K562 (cell line): ENCODE results near the gene MYH6. TPM values are rescaled to one million over a fixed set of nuclear protein-coding genes. Genes with fewer than 3 reads are reported as not detected.

Experiments used
- ATAC-seq: fragments of 200-7000 bp; cut with Tn5 transposase; 3 replicates; pipeline ENCODE4 v1.9.1; 2020; ENCODE audit warnings: moderate library complexity
- BruUV-seq: library from RNA; stranded (reverse); fragments of 400-500 nt; replicated peaks from 2 replicates; lab custom pipeline; 2021; lab: Mats Ljungman, UMichigan
- CTCF ChIA-PET: fragments of 300-600 bp; formaldehyde crosslinking; extraction: SDS; loops from one replicate; lab custom pipeline; 2021; ENCODE audit warnings: low intra/inter-chr PET ratio; lab: Yijun Ruan, JAX
- POLR2A ChIA-PET: fragments of 300-600, 350-650 bp; sonication (Branson Sonifier 250); formaldehyde crosslinking; extraction: SDS; loops from one replicate; lab custom pipeline; 2021; ENCODE audit warnings: antibody characterized with exemption, inconsistent platforms; lab: Yijun Ruan, JAX
- DNase-seq, 4 experiments: peaks; one replicate each; pipeline versions ENCODE4 v3.0.0 to v3.0.0-alpha.2; 2011 to 2018; ENCODE audit warnings: low spot score in 3 of 4, mixed read lengths in 3 of 4; ENCODE audit errors: extremely low read depth in 1 of 4
- FAIRE-seq: peaks from 2 replicates; lab custom pipeline; 2011; peaks lifted over from hg19 to GRCh38; lab: Jason Lieb, UNC
- H2AFZ ChIP-seq: 2 replicates; pipeline ENCODE4 v1.6.0; 2011; ENCODE audit warnings: low read depth, low read length, control low read depth, inconsistent platforms
- H3K27ac ChIP-seq: fragments of 200-600 bp; 3 replicates; pipeline ENCODE4 v1.8.0; 2011; ENCODE audit warnings: low read depth, mild to moderate bottlenecking, control low read depth, inconsistent platforms, low read length, moderate library complexity, mixed read lengths; ENCODE audit errors: extremely low read depth
- H3K27me3 ChIP-seq, 2 experiments: fragments of 300-600 bp in 1 of 2; 2 replicates in 1 of 2; 3 replicates in 1 of 2; pipeline versions ENCODE4 v1.6.0 to v1.8.0; 2011; ENCODE audit warnings: inconsistent platforms in 2 of 2, low read length in 2 of 2, mild to moderate bottlenecking in 1 of 2, mixed read lengths in 1 of 2, moderate library complexity in 1 of 2; ENCODE audit not compliant: control insufficient read depth in 2 of 2, insufficient read depth in 2 of 2
- H3K36me3 ChIP-seq: fragments of 300-600 bp; 3 replicates; pipeline ENCODE4 v1.8.0; 2011; ENCODE audit warnings: mild to moderate bottlenecking, low read length, inconsistent platforms; ENCODE audit not compliant: control insufficient read depth, insufficient read depth
- H3K4me1 ChIP-seq, 2 experiments: fragments of 200-600 bp in 1 of 2; replicated peaks in 1 of 2; 2 replicates in 1 of 2; 3 replicates in 1 of 2; pipeline versions ENCODE4 v1.5.1 to v1.8.0; 2011; ENCODE audit warnings: inconsistent platforms in 2 of 2, low read length in 2 of 2, mild to moderate bottlenecking in 1 of 2, mixed read lengths in 1 of 2, moderate library complexity in 1 of 2; ENCODE audit not compliant: control insufficient read depth in 2 of 2, insufficient read depth in 2 of 2
- H3K4me2 ChIP-seq: 2 replicates; pipeline ENCODE4 v1.6.1; 2011; ENCODE audit warnings: low read length, control low read depth, inconsistent platforms, mixed read lengths; ENCODE audit not compliant: insufficient read depth
- H3K4me3 ChIP-seq: fragments of 200-600 bp; sonication (generic), shearing (Covaris generic); 2 replicates; pipeline ENCODE4 v1.5.1; 2016; ENCODE audit warnings: control low read depth, inconsistent platforms
- H3K79me2 ChIP-seq: fragments of 200-600 bp; 3 replicates; pipeline ENCODE4 v1.8.0; 2011; ENCODE audit warnings: low read length, inconsistent platforms; ENCODE audit not compliant: control insufficient read depth, insufficient read depth
- H3K9ac ChIP-seq, 2 experiments: 2 replicates each; pipeline versions ENCODE4 v1.6.0 to v1.6.1; 2011; ENCODE audit warnings: low read depth in 2 of 2, low read length in 2 of 2, control low read depth in 1 of 2, inconsistent platforms in 1 of 2, mild to moderate bottlenecking in 1 of 2, mixed read lengths in 1 of 2; ENCODE audit not compliant: insufficient read depth in 1 of 2
- H3K9me1 ChIP-seq: one replicate; pipeline ENCODE4 v1.6.0; 2011; ENCODE audit warnings: inconsistent platforms, mild to moderate bottlenecking, low read length, moderate library complexity; ENCODE audit not compliant: control insufficient read depth, insufficient read depth
- H3K9me3 ChIP-seq: replicated peaks from 2 replicates; pipeline ENCODE4 v1.5.1; 2011; ENCODE audit warnings: low read depth, low read length, inconsistent platforms; ENCODE audit not compliant: control insufficient read depth, insufficient read depth
- H4K20me1 ChIP-seq: replicated peaks from 2 replicates; pipeline ENCODE4 v1.6.1; 2011; ENCODE audit warnings: low read length, inconsistent platforms, mixed read lengths; ENCODE audit not compliant: control insufficient read depth, insufficient read depth
- CBX3 ChIP-seq, 2 experiments: IDR thresholded peaks; 1 replicate in 1 of 2; 2 replicates in 1 of 2; pipeline ENCODE4 v1.6.1; 2012; ENCODE audit warnings: inconsistent platforms in 2 of 2, low read length in 2 of 2, borderline replicate concordance in 1 of 2, control low read depth in 1 of 2
- CBX8 ChIP-seq: fragments of 200-600 bp; sonication (generic); IDR thresholded peaks from 2 replicates; pipeline ENCODE4 v1.6.1; 2012; ENCODE audit warnings: borderline replicate concordance, mixed run types, low read depth, mild to moderate bottlenecking, moderate library complexity, mixed read lengths, low read length, control low read depth, inconsistent platforms; ENCODE audit not compliant: poor library complexity, severe bottlenecking; ENCODE audit errors: extremely low read depth
- CCNT2 ChIP-seq: IDR thresholded peaks from 2 replicates; pipeline ENCODE4 v1.6.1; 2011; ENCODE audit warnings: borderline replicate concordance, low read depth, mild to moderate bottlenecking, moderate library complexity, mixed read lengths, low read length; ENCODE audit not compliant: insufficient read length; ENCODE audit errors: extremely low read depth
- EHMT2 ChIP-seq: fragments of 450-650 bp; IDR thresholded peaks from 2 replicates; pipeline ENCODE4 v1.6.1; 2018; ENCODE audit warnings: antibody characterized with exemption
- HDGF ChIP-seq: fragments of 450-650 bp; IDR thresholded peaks from 2 replicates; pipeline ENCODE4 v1.6.1; 2016
- HMGN3 ChIP-seq: IDR thresholded peaks from 2 replicates; pipeline ENCODE4 v1.6.1; 2011; ENCODE audit warnings: borderline replicate concordance, low read depth, mild to moderate bottlenecking, mixed read lengths, low read length; ENCODE audit not compliant: insufficient read length; ENCODE audit errors: extremely low read depth
- JUN ChIP-seq, 2 experiments: sonication (generic) in 1 of 2; formaldehyde crosslinking in 1 of 2; IDR thresholded peaks; 2 replicates each; pipeline versions ENCODE4 v1.6.1 to v1.8.0; 2012 to 2022; ENCODE audit warnings: borderline replicate concordance in 2 of 2, mild to moderate bottlenecking in 2 of 2, improper control_type of control experiment in 1 of 2, low read depth in 1 of 2, low read length in 1 of 2, missing genetic modification reagents in 1 of 2
- KLF1 ChIP-seq: fragments of 450-650 bp; IDR thresholded peaks from 2 replicates; pipeline ENCODE4 v1.6.1; 2016; ENCODE audit warnings: missing genetic modification characterization, missing compliant biosample characterization
- NCOA4 ChIP-seq: fragments of 450-650 bp; IDR thresholded peaks from 2 replicates; pipeline ENCODE4 v1.6.1; 2018; ENCODE audit warnings: mild to moderate bottlenecking; ENCODE audit not compliant: partially characterized antibody
- RNF219 ChIP-seq: fragments of 250-450 bp; sonication (Bioruptor Pico); IDR thresholded peaks from 2 replicates; pipeline ENCODE4 v1.5.0; 2022; ENCODE audit warnings: mild to moderate bottlenecking
- SIN3A ChIP-seq, 2 experiments: fragments of 150-350 bp in 1 of 2; IDR thresholded peaks; 2 replicates each; pipeline ENCODE4 v1.6.1; 2011 to 2016; ENCODE audit warnings: borderline replicate concordance in 2 of 2, low read depth in 2 of 2, low read length in 2 of 2, mild to moderate bottlenecking in 2 of 2, moderate library complexity in 2 of 2; ENCODE audit not compliant: control insufficient read depth in 1 of 2
- ZBTB33 ChIP-seq: sonication (generic); formaldehyde crosslinking; IDR thresholded peaks from 2 replicates; pipeline ENCODE4 v1.8.1; 2023; ENCODE audit warnings: mild to moderate bottlenecking, missing genetic modification reagents
- ZNF121 ChIP-seq: sonication (generic); formaldehyde crosslinking; conservative IDR thresholded peaks from 2 replicates; pipeline ENCODE4 v1.8.0; 2022; ENCODE audit warnings: missing genetic modification reagents
- WGBS: fragments of 100-300 bp; shearing (Covaris generic); methylation state at CpG from one replicate; pipeline ENCODE4 v1.1.6; 2016; ENCODE audit warnings: low coverage, mixed read lengths; ENCODE audit not compliant: insufficient coverage; ENCODE audit errors: missing lambda C conversion rate; 5-methylcytosine and 5-hydroxymethylcytosine counted together
- in situ Hi-C: fragments of 300-500 bp; cut with MboI; formaldehyde crosslinking; loops from 4 replicates; pipeline ENCODE4 v1.15.0; 2018; ENCODE audit warnings: inconsistent platforms, mixed read lengths
- intact Hi-C: fragments of 100-400 bp; cut with micrococcal nuclease; formaldehyde crosslinking; loops from 2 replicates; pipeline ENCODE4 v1.14.2; 2022
- polyA plus RNA-seq, 8 experiments: library from polyadenylated mRNA; depleted of rRNA in 4 of 8; stranded (reverse) in 5 of 8; unstranded in 3 of 8; fragments of >200 nt; fragmentation: Nextera tagmentation in 2 of 8; fragmentation: Illumina TruSeq in 1 of 8; extraction: Ambion mirVana in 2 of 8; extraction: Trizol in 1 of 8; gene quantifications; 2 replicates each; pipeline versions ENCODE4 v1.2.1 to v1.2.3, GENCODE V29; 2011 to 2014; ENCODE audit warnings: inconsistent platforms in 1 of 8, missing spikeins in 1 of 8
- total RNA-seq, 7 experiments: library from RNA; depleted of rRNA in 6 of 7; stranded (reverse); fragments of >200 nt in 6 of 7; fragmentation: Illumina TruSeq in 2 of 7; extraction: Trizol in 2 of 7; gene quantifications; 2 replicates each; pipeline versions ENCODE4 v1.2.1 to v1.2.3, GENCODE V29; 2011 to 2021; ENCODE audit warnings: low replicate concordance in 1 of 7

MYH6 gene
- total and polyA plus RNA-seq, 9 of the 15 experiments (the other 6 are each of a cell fraction or from before 2014, with no cell fraction given): not detected

GRCh38 chr14:23354990-23355389, 53.1 kb downstream of the MYH6 start (continued):
- no peak for TF ChIP-seq RNF219 (CRISPR knock-in tag)
- no peak for TF ChIP-seq EHMT2
- no peak for TF ChIP-seq CBX8
- TF ChIP-seq HDGF: no peak
- TF ChIP-seq JUN (IDR thresholded peaks at IDR 0.05; ENCODE audit: borderline replicate concordance, low read depth, low read length): no peak
- no peak for TF ChIP-seq JUN (CRISPR knock-in tag; IDR thresholded peaks at IDR 0.05; ENCODE audit: borderline replicate concordance)

- no peak for FAIRE-seq
Measured at GRCh38 chr14:23353433-23353780, 54.7 kb downstream of the MYH6 start.

More at GRCh38 chr14:23353433-23353780, 54.7 kb downstream of the MYH6 start:
- Histone ChIP-seq H3K4me2 (no peak overlapping the region), H3K36me3 (no peaks in the 10 kb centered on the region), H4K20me1 (no peaks in the 10 kb centered on the region; the same call in 1 of the 2 replicates), H3K4me1 (peaks cover 0 to 13% of the 10 kb centered on the region in 2 experiments; a peak in 3 of 5 replicates), H3K9me1 (no peaks in the 10 kb centered on the region), H3K9me3 (no peaks in the 10 kb centered on the region), H3K9ac (no peak overlapping the region), H3K27me3 (peaks cover 17 to 46% of the 10 kb centered on the region in 2 experiments), H2AFZ (no peak overlapping the region), H3K79me2 (no peaks in the 10 kb centered on the region), H3K27ac (no peak overlapping the region), H3K4me3 (no peak overlapping the region)
- intact Hi-C loops: no loop called here
- TF ChIP-seq NCOA4 (no peak), CCNT2 (no peak), SIN3A (IDR thresholded peaks at IDR 0.05; ENCODE audit: borderline replicate concordance in 2 of 2, control insufficient read depth in 1 of 2, low read depth in 2 of 2, low read length in 2 of 2) (no peak), KLF1 (tag) (no peak), HMGN3 (no peak), ZBTB33 (CRISPR knock-in tag) (no peak), CBX3 (IDR thresholded peaks at IDR 0.05; ENCODE audit: borderline replicate concordance in 1 of 2, low read length in 2 of 2) (no peak), ZNF121 (CRISPR knock-in tag) (no peak)
- in situ Hi-C loops: no loop called here
- CTCF ChIA-PET: no interaction called here
- no peak for ATAC-seq
- WGBS: 14% methylated on average over 5 of the region's 5 CpGs
- no TSS peak for BruUV-seq
- no peak for DNase-seq
- POLR2A ChIA-PET: no interaction called here
